HG02610 (cell line): ENCODE results near the gene SLC4A4.
A peak's percentile ranks its signal among the peaks of the same experiment; 100 is the strongest.

Source experiments
- ATAC-seq: cut with Tn5 transposase; IDR thresholded peaks from one replicate; pipeline ENCODE4 v1.9.1; 2021; ENCODE audit warnings: mild to moderate bottlenecking, moderate library complexity; ENCODE audit not compliant: unreplicated experiment

Gene SLC4A4

GRCh38 chr4:71338846-71339593 lies at the start of gene SLC4A4:
Gene SLC4A4, plus strand, starts transcription at chr4:71339020.
- ATAC-seq: peak; percentile 100

- ATAC-seq: no peak
These were observed 48.7 kb upstream of the SLC4A4 start for GRCh38 chr4:71290074-71290473.

- ATAC-seq: no peak
These were observed 48.3 kb upstream of the SLC4A4 start for GRCh38 chr4:71290476-71290875.

- ATAC-seq: no peak
These were observed 46.6 kb upstream of the SLC4A4 start for GRCh38 chr4:71292228-71292627.

GRCh38 chr4:71293705-71294104 lies 45.1 kb upstream of the SLC4A4 start:
- ATAC-seq: no peak

GRCh38 chr4:71294301-71294700 lies 44.5 kb upstream of the SLC4A4 start:
- ATAC-seq: no peak

- ATAC-seq: no peak
These were observed 41.9 kb upstream of the SLC4A4 start for GRCh38 chr4:71296945-71297344.

- ATAC-seq: no peak
These were observed 38.5 kb upstream of the SLC4A4 start for GRCh38 chr4:71300362-71300761.

- ATAC-seq: no peak
These were observed 37.9 kb upstream of the SLC4A4 start for GRCh38 chr4:71300964-71301363.

GRCh38 chr4:71303287-71303686 lies 35.5 kb upstream of the SLC4A4 start:
- no peak for ATAC-seq

GRCh38 chr4:71303850-71304249 lies 35.0 kb upstream of the SLC4A4 start:
- ATAC-seq: no peak

- no peak for ATAC-seq
These were observed 34.5 kb upstream of the SLC4A4 start for GRCh38 chr4:71304289-71304850.

- no peak for ATAC-seq
These were observed 31.1 kb upstream of the SLC4A4 start for GRCh38 chr4:71307729-71308128.

- ATAC-seq: no peak
These were observed 16.4 kb upstream of the SLC4A4 start for GRCh38 chr4:71322425-71322824.

GRCh38 chr4:71333368-71333767 lies 5.5 kb upstream of the SLC4A4 start:
- no peak for ATAC-seq

- no peak for ATAC-seq
These were observed 4.9 kb upstream of the SLC4A4 start for GRCh38 chr4:71333960-71334359.

GRCh38 chr4:71334465-71334882 lies 4.3 kb upstream of the SLC4A4 start:
- ATAC-seq: no peak

- no peak for ATAC-seq
These were observed 5.0 kb downstream of the SLC4A4 start for GRCh38 chr4:71343670-71344466.

GRCh38 chr4:71346710-71347109 lies 7.9 kb downstream of the SLC4A4 start:
- ATAC-seq: no peak

GRCh38 chr4:71348586-71348985 lies 9.8 kb downstream of the SLC4A4 start:
- ATAC-seq: no peak

- ATAC-seq: no peak
These were observed 16.2 kb downstream of the SLC4A4 start for GRCh38 chr4:71355045-71355444.

GRCh38 chr4:71355971-71356370 lies 17.2 kb downstream of the SLC4A4 start:
- no peak for ATAC-seq
